ENCODE measurements around the gene PYGB.

Gene PYGB

GRCh38 chr20:25216199-25216945 lies 31.5 kb upstream of the PYGB start:
- no peaks in the 10 kb centered on the region for H3K27me3 ChIP-seq (ENCODE audit: control insufficient read depth in 2 of 2, insufficient read depth in 2 of 2, low read length in 2 of 2)

GRCh38 chr20:25217161-25218108 lies 30.4 kb upstream of the PYGB start:
- H3K27ac ChIP-seq (ENCODE audit: low read depth in 2 of 2, low read length in 2 of 2) = no peak overlapping the region
- no peaks in the 10 kb centered on the region for H3K9me3 ChIP-seq (ENCODE audit: control insufficient read depth in 2 of 2, low read length in 2 of 2)
- H3K4me1 ChIP-seq (ENCODE audit: control insufficient read depth in 2 of 2, insufficient read depth in 2 of 2, low read length in 2 of 2) = peaks cover 10 to 22% of the 10 kb centered on the region in 2 donors
- H3K9ac ChIP-seq (ENCODE audit: low read depth in 1 of 2, low read length in 2 of 2) = no peak overlapping the region
- no peak overlapping the region for H3K4me3 ChIP-seq (ENCODE audit: low read length in 2 of 2)
- no peaks in the 10 kb centered on the region for H3K27me3 ChIP-seq (ENCODE audit: control insufficient read depth in 2 of 2, insufficient read depth in 2 of 2, low read length in 2 of 2)
- peaks cover 70 to 79% of the 10 kb centered on the region in 2 donors for H3K36me3 ChIP-seq (ENCODE audit: control insufficient read depth in 2 of 2, insufficient read depth in 2 of 2, low read length in 2 of 2)

More at GRCh38 chr20:25216199-25216945, 31.5 kb upstream of the PYGB start:
- H3K36me3 ChIP-seq (ENCODE audit: control insufficient read depth in 2 of 2, insufficient read depth in 2 of 2, low read length in 2 of 2) = peaks cover 79 to 81% of the 10 kb centered on the region in 2 donors
- H3K9me3 ChIP-seq (ENCODE audit: control insufficient read depth in 2 of 2, low read length in 2 of 2) = no peaks in the 10 kb centered on the region
- no peak overlapping the region for H3K27ac ChIP-seq (ENCODE audit: low read depth in 2 of 2, low read length in 2 of 2)
- no peak overlapping the region for H3K9ac ChIP-seq (ENCODE audit: low read depth in 1 of 2, low read length in 2 of 2)
- peaks cover 9 to 20% of the 10 kb centered on the region in 2 donors for H3K4me1 ChIP-seq (ENCODE audit: control insufficient read depth in 2 of 2, insufficient read depth in 2 of 2, low read length in 2 of 2)
- H3K4me3 ChIP-seq (ENCODE audit: low read length in 2 of 2) = no peak overlapping the region

GRCh38 chr20:25218109-25218486 lies 29.8 kb upstream of the PYGB start:
- Histone ChIP-seq H3K9ac (ENCODE audit: low read depth in 1 of 2, low read length in 2 of 2) (no peak overlapping the region), H3K9me3 (ENCODE audit: control insufficient read depth in 2 of 2, low read length in 2 of 2) (no peaks in the 10 kb centered on the region), H3K27me3 (ENCODE audit: control insufficient read depth in 2 of 2, insufficient read depth in 2 of 2, low read length in 2 of 2) (no peaks in the 10 kb centered on the region), H3K36me3 (ENCODE audit: control insufficient read depth in 2 of 2, insufficient read depth in 2 of 2, low read length in 2 of 2) (peaks cover 67 to 77% of the 10 kb centered on the region in 2 donors), H3K4me3 (ENCODE audit: low read length in 2 of 2) (no peak overlapping the region), H3K4me1 (ENCODE audit: control insufficient read depth in 2 of 2, insufficient read depth in 2 of 2, low read length in 2 of 2) (peaks cover 11 to 27% of the 10 kb centered on the region in 2 donors), H3K27ac (ENCODE audit: low read depth in 2 of 2, low read length in 2 of 2) (no peak overlapping the region)

GRCh38 chr20:25218492-25218891 lies 29.4 kb upstream of the PYGB start:
- no peak overlapping the region for H3K27ac ChIP-seq (ENCODE audit: low read depth in 2 of 2, low read length in 2 of 2)
- no peak overlapping the region for H3K9ac ChIP-seq (ENCODE audit: low read depth in 1 of 2, low read length in 2 of 2)
- H3K4me1 ChIP-seq (ENCODE audit: control insufficient read depth in 2 of 2, insufficient read depth in 2 of 2, low read length in 2 of 2) = peaks cover 11 to 31% of the 10 kb centered on the region in 2 donors
- H3K4me3 ChIP-seq (ENCODE audit: low read length in 2 of 2) = no peak overlapping the region
- peaks cover 63 to 77% of the 10 kb centered on the region in 2 donors for H3K36me3 ChIP-seq (ENCODE audit: control insufficient read depth in 2 of 2, insufficient read depth in 2 of 2, low read length in 2 of 2)
- H3K27me3 ChIP-seq (ENCODE audit: control insufficient read depth in 2 of 2, insufficient read depth in 2 of 2, low read length in 2 of 2) = no peaks in the 10 kb centered on the region
- H3K9me3 ChIP-seq (ENCODE audit: control insufficient read depth in 2 of 2, low read length in 2 of 2) = no peaks in the 10 kb centered on the region

GRCh38 chr20:25219365-25219764 lies 28.5 kb upstream of the PYGB start:
- Histone ChIP-seq H3K9me3 (ENCODE audit: control insufficient read depth in 2 of 2, low read length in 2 of 2) (no peaks in the 10 kb centered on the region), H3K9ac (ENCODE audit: low read depth in 1 of 2, low read length in 2 of 2) (no peak overlapping the region), H3K4me3 (ENCODE audit: low read length in 2 of 2) (no peak overlapping the region), H3K4me1 (ENCODE audit: control insufficient read depth in 2 of 2, insufficient read depth in 2 of 2, low read length in 2 of 2) (peaks cover 11 to 31% of the 10 kb centered on the region in 2 donors), H3K27ac (ENCODE audit: low read depth in 2 of 2, low read length in 2 of 2) (no peak overlapping the region), H3K36me3 (ENCODE audit: control insufficient read depth in 2 of 2, insufficient read depth in 2 of 2, low read length in 2 of 2) (peaks cover 59 to 75% of the 10 kb centered on the region in 2 donors), H3K27me3 (ENCODE audit: control insufficient read depth in 2 of 2, insufficient read depth in 2 of 2, low read length in 2 of 2) (no peaks in the 10 kb centered on the region)

GRCh38 chr20:25220021-25220730 lies 27.7 kb upstream of the PYGB start:
- H3K4me1 ChIP-seq (ENCODE audit: control insufficient read depth in 2 of 2, insufficient read depth in 2 of 2, low read length in 2 of 2) = peaks cover 11 to 31% of the 10 kb centered on the region in 2 donors
- no peaks in the 10 kb centered on the region for H3K9me3 ChIP-seq (ENCODE audit: control insufficient read depth in 2 of 2, low read length in 2 of 2)
- peaks cover 56 to 78% of the 10 kb centered on the region in 2 donors for H3K36me3 ChIP-seq (ENCODE audit: control insufficient read depth in 2 of 2, insufficient read depth in 2 of 2, low read length in 2 of 2)
- H3K27ac ChIP-seq (ENCODE audit: low read depth in 2 of 2, low read length in 2 of 2) = peak overlapping the region; percentile 48 to 71
- no peak overlapping the region for H3K9ac ChIP-seq (ENCODE audit: low read depth in 1 of 2, low read length in 2 of 2)
- H3K27me3 ChIP-seq (ENCODE audit: control insufficient read depth in 2 of 2, insufficient read depth in 2 of 2, low read length in 2 of 2) = no peaks in the 10 kb centered on the region
- no peak overlapping the region for H3K4me3 ChIP-seq (ENCODE audit: low read length in 2 of 2)

- H3K36me3 ChIP-seq (ENCODE audit: control insufficient read depth in 2 of 2, insufficient read depth in 2 of 2, low read length in 2 of 2) = peaks cover 55 to 74% of the 10 kb centered on the region in 2 donors
- peak overlapping the region; percentile 48 to 71 for H3K27ac ChIP-seq (ENCODE audit: low read depth in 2 of 2, low read length in 2 of 2)
- H3K9me3 ChIP-seq (ENCODE audit: control insufficient read depth in 2 of 2, low read length in 2 of 2) = no peaks in the 10 kb centered on the region
- no peak overlapping the region for H3K4me3 ChIP-seq (ENCODE audit: low read length in 2 of 2)
- no peak overlapping the region for H3K9ac ChIP-seq (ENCODE audit: low read depth in 1 of 2, low read length in 2 of 2)
- H3K27me3 ChIP-seq (ENCODE audit: control insufficient read depth in 2 of 2, insufficient read depth in 2 of 2, low read length in 2 of 2) = no peaks in the 10 kb centered on the region
- H3K4me1 ChIP-seq (ENCODE audit: control insufficient read depth in 2 of 2, insufficient read depth in 2 of 2, low read length in 2 of 2) = peaks cover 11 to 31% of the 10 kb centered on the region in 2 donors
Measured at GRCh38 chr20:25220810-25221591, 26.9 kb upstream of the PYGB start.

- Histone ChIP-seq H3K4me3 (ENCODE audit: low read length in 2 of 2) (no peak overlapping the region), H3K4me1 (ENCODE audit: control insufficient read depth in 2 of 2, insufficient read depth in 2 of 2, low read length in 2 of 2) (peaks cover 11 to 32% of the 10 kb centered on the region in 2 donors), H3K36me3 (ENCODE audit: control insufficient read depth in 2 of 2, insufficient read depth in 2 of 2, low read length in 2 of 2) (peaks cover 52 to 70% of the 10 kb centered on the region in 2 donors), H3K27me3 (ENCODE audit: control insufficient read depth in 2 of 2, insufficient read depth in 2 of 2, low read length in 2 of 2) (no peaks in the 10 kb centered on the region), H3K9ac (ENCODE audit: low read depth in 1 of 2, low read length in 2 of 2) (no peak overlapping the region), H3K27ac (ENCODE audit: low read depth in 2 of 2, low read length in 2 of 2) (peak overlapping the region in 1 of 2 donors; percentile 48), H3K9me3 (ENCODE audit: control insufficient read depth in 2 of 2, low read length in 2 of 2) (no peaks in the 10 kb centered on the region)
Measured at GRCh38 chr20:25221592-25222460, 26.1 kb upstream of the PYGB start.

All from mucosa of rectum (tissue), 2 donors.